K562 (cell line): Measurements from ENCODE around the gene PIH1D1. TPM values are rescaled to one million over a fixed set of nuclear protein-coding genes. Genes with fewer than 3 reads are reported as not detected.

Experiments
- ARID4B ChIP-seq: sonication (generic); formaldehyde crosslinking; IDR thresholded peaks from 2 replicates; pipeline ENCODE4 v1.8.0; 2022; ENCODE audit warnings: mild to moderate bottlenecking, missing genetic modification reagents
- CBX3 ChIP-seq, 2 experiments: IDR thresholded peaks; 1 replicate in 1 of 2; 2 replicates in 1 of 2; pipeline ENCODE4 v1.6.1; 2012; ENCODE audit warnings: inconsistent platforms in 2 of 2, low read length in 2 of 2, borderline replicate concordance in 1 of 2, control low read depth in 1 of 2
- CREB1 ChIP-seq, 2 experiments: sonication (generic) in 1 of 2; formaldehyde crosslinking in 1 of 2; IDR thresholded peaks; 2 replicates each; pipeline versions ENCODE4 v1.6.1 to v1.8.0; 2012 to 2022; ENCODE audit warnings: inconsistent platforms in 1 of 2, mild to moderate bottlenecking in 1 of 2, missing genetic modification reagents in 1 of 2, moderate library complexity in 1 of 2
- CTCFL ChIP-seq: IDR thresholded peaks from 2 replicates; pipeline ENCODE4 v1.6.1; 2011; ENCODE audit warnings: borderline replicate concordance, low read depth, mild to moderate bottlenecking, moderate library complexity, low read length; ENCODE audit not compliant: insufficient read depth, poor library complexity, severe bottlenecking
- HSF4 ChIP-seq: fragments of 250-450 bp; sonication (Bioruptor Pico); IDR thresholded peaks from 2 replicates; pipeline ENCODE4 v2.1.2; 2022; ENCODE audit warnings: mild to moderate bottlenecking, moderate library complexity, borderline replicate concordance
- MAFG ChIP-seq: fragments of 450-650 bp; conservative IDR thresholded peaks from 2 replicates; pipeline ENCODE4 v1.6.1; 2016; ENCODE audit warnings: missing genetic modification characterization, missing compliant biosample characterization
- MTA2 ChIP-seq: fragments of 450-650 bp; IDR thresholded peaks from 2 replicates; pipeline ENCODE4 v1.6.1; 2016; ENCODE audit warnings: low read depth
- NKRF ChIP-seq: fragments of 450-650 bp; IDR thresholded peaks from 2 replicates; pipeline ENCODE4 v1.6.1; 2016; ENCODE audit warnings: borderline replicate concordance
- NR4A1 ChIP-seq, 2 experiments: fragments of 250-450 bp in 1 of 2; fragments of 450-650 bp in 1 of 2; sonication (Bioruptor Pico) in 1 of 2; IDR thresholded peaks; 2 replicates each; pipeline versions ENCODE4 v1.4.0 to v1.6.1; 2016 to 2020; ENCODE audit warnings: mild to moderate bottlenecking in 2 of 2, missing compliant biosample characterization in 1 of 2, missing genetic modification characterization in 1 of 2, moderate library complexity in 1 of 2
- NUFIP1 ChIP-seq: fragments of 450-650 bp; IDR thresholded peaks from 2 replicates; pipeline ENCODE4 v1.6.1; 2018; ENCODE audit not compliant: partially characterized antibody
- RBBP5 ChIP-seq: fragments of 200-600 bp; sonication (generic); IDR thresholded peaks from 2 replicates; pipeline ENCODE4 v1.6.1; 2012; ENCODE audit warnings: borderline replicate concordance, mild to moderate bottlenecking, low read length, control low read depth, inconsistent platforms; ENCODE audit not compliant: insufficient read depth, poor library complexity, severe bottlenecking
- RBM14 ChIP-seq: fragments of 200-400 bp; formaldehyde crosslinking; IDR thresholded peaks from 2 replicates; pipeline ENCODE4 v1.6.1; 2018; ENCODE audit warnings: low read depth, mild to moderate bottlenecking, low read length, moderate library complexity, borderline replicate concordance; ENCODE audit not compliant: insufficient read depth
- ZNF197 ChIP-seq: fragments of 200-800 bp; sonication (Bioruptor generic); IDR thresholded peaks from 2 replicates; pipeline ENCODE4 v1.6.1; 2016; ENCODE audit warnings: low read depth, missing genetic modification characterization, missing compliant biosample characterization
- ZNF263 ChIP-seq: sonication (generic); formaldehyde crosslinking; IDR thresholded peaks from 2 replicates; pipeline ENCODE4 v1.8.0; 2022; ENCODE audit warnings: mild to moderate bottlenecking, missing genetic modification reagents, borderline replicate concordance
- polyA plus RNA-seq, 8 experiments: library from polyadenylated mRNA; depleted of rRNA in 4 of 8; stranded (reverse) in 5 of 8; unstranded in 3 of 8; fragments of >200 nt; fragmentation: Nextera tagmentation in 2 of 8; fragmentation: Illumina TruSeq in 1 of 8; extraction: Ambion mirVana in 2 of 8; extraction: Trizol in 1 of 8; gene quantifications; 2 replicates each; pipeline versions ENCODE4 v1.2.1 to v1.2.3, GENCODE V29; 2011 to 2014; ENCODE audit warnings: inconsistent platforms in 1 of 8, missing spikeins in 1 of 8
- total RNA-seq, 7 experiments: library from RNA; depleted of rRNA in 6 of 7; stranded (reverse); fragments of >200 nt in 6 of 7; fragmentation: Illumina TruSeq in 2 of 7; extraction: Trizol in 2 of 7; gene quantifications; 2 replicates each; pipeline versions ENCODE4 v1.2.1 to v1.2.3, GENCODE V29; 2011 to 2021; ENCODE audit warnings: low replicate concordance in 1 of 7

The PIH1D1 gene
- total and polyA plus RNA-seq, 9 of the 15 experiments (the other 6 are each of a cell fraction or from before 2014, with no cell fraction given), result 26.5 to 224 (median 137) TPM

- TF ChIP-seq MTA2 (no peak), CBX3 (IDR thresholded peaks at IDR 0.05; ENCODE audit: borderline replicate concordance in 1 of 2, low read length in 2 of 2) (peak in 1 of 2 experiments; percentile 42; a peak in 1 of 3 replicates), NR4A1 (CRISPR knock-in tag; IDR thresholded peaks at IDR 0.05) (no peak), NR4A1 (tag; IDR thresholded peaks at IDR 0.05) (0 out of 2 replicates have a peak, but pooled peaks have one; percentile 48), MAFG (tag) (no peak), NUFIP1 (no peak), RBM14 (no peak), NKRF (peak; percentile 46; the same call in 1 of the 2 replicates), ZNF263 (peak; percentile 3; the same call in 1 of the 2 replicates), ARID4B (CRISPR knock-in tag) (peak; percentile 72), CREB1 (IDR thresholded peaks at IDR 0.05) (0 out of 2 replicates have a peak, but pooled peaks have one; percentile 9), CREB1 (CRISPR knock-in tag; IDR thresholded peaks at IDR 0.05) (no peak; the same call in 1 of the 2 replicates), CTCFL (peak; percentile 92), HSF4 (CRISPR knock-in tag) (no peak), ZNF197 (CRISPR knock-in tag) (no peak), RBBP5 (peak; percentile 48)
These were observed 22.4 kb upstream of the PIH1D1 start, which contains the start of gene FLT3LG (continued) for GRCh38 chr19:49473868-49474541.
